HCT116 (cell line): ENCODE measurements around the gene NT5C3B.

Source experiments
- CTCF ChIP-seq, 3 experiments: fragments of 200-600 bp in 1 of 3; sonication (generic) in 1 of 3; IDR thresholded peaks in 2 of 3; conservative IDR thresholded peaks in 1 of 3; 2 replicates each; pipeline ENCODE4 v1.5.1; 2012 to 2017; ENCODE audit warnings: low read depth in 2 of 3, low read length in 2 of 3, antibody characterized with exemption in 1 of 3, borderline replicate concordance in 1 of 3, control low read depth in 1 of 3, mild to moderate bottlenecking in 1 of 3, mixed read lengths in 1 of 3, mixed run types in 1 of 3, moderate library complexity in 1 of 3; ENCODE audit not compliant: insufficient read depth in 1 of 3
- ELF1 ChIP-seq: IDR thresholded peaks from 2 replicates; pipeline ENCODE4 v1.6.1; 2012; ENCODE audit warnings: low read depth, borderline replicate concordance
- EZH2 ChIP-seq: fragments of 200-600 bp; sonication (generic); IDR thresholded peaks from 2 replicates; pipeline ENCODE4 v1.6.1; 2017; ENCODE audit warnings: antibody characterized with exemption, mixed run types
- EZH2phosphoT487 ChIP-seq: fragments of 200-600 bp; IDR thresholded peaks from 2 replicates; pipeline ENCODE4 v1.6.1; 2018; ENCODE audit warnings: antibody characterized with exemption, borderline replicate concordance
- JUND ChIP-seq: IDR thresholded peaks from 2 replicates; pipeline ENCODE4 v1.6.1; 2012
- POLR2A ChIP-seq: IDR thresholded peaks from 2 replicates; pipeline ENCODE4 v1.7.0; 2011; ENCODE audit warnings: borderline replicate concordance; ENCODE audit not compliant: insufficient read depth, insufficient read length; ENCODE audit errors: extremely low read depth
- POLR2AphosphoS5 ChIP-seq: IDR thresholded peaks from 2 replicates; pipeline ENCODE4 v1.6.1; 2011; ENCODE audit warnings: mild to moderate bottlenecking, low read depth, low read length, moderate library complexity
- RAD21 ChIP-seq: IDR thresholded peaks from 2 replicates; pipeline ENCODE4 v1.6.1; 2012; ENCODE audit warnings: low read depth, mild to moderate bottlenecking
- REST ChIP-seq: IDR thresholded peaks from 2 replicates; pipeline ENCODE4 v1.6.1; 2012; ENCODE audit warnings: low read depth
- TCF7L2 ChIP-seq: IDR thresholded peaks from 2 replicates; pipeline ENCODE4 v1.7.0; 2011; ENCODE audit warnings: borderline replicate concordance, inconsistent platforms; ENCODE audit not compliant: insufficient read depth, insufficient read length; ENCODE audit errors: extremely low read depth
- ZBTB33 ChIP-seq: IDR thresholded peaks from 2 replicates; pipeline ENCODE4 v1.6.1; 2011; ENCODE audit warnings: mild to moderate bottlenecking, low read length, moderate library complexity; ENCODE audit not compliant: insufficient replicate concordance; ENCODE audit errors: extremely low read depth

- TF ChIP-seq POLR2A (peak; percentile 45), CTCF (IDR thresholded peaks at IDR 0.05 in 2 of 3, conservative IDR thresholded peaks at IDR 0.05 in 1 of 3; ENCODE audit: borderline replicate concordance in 1 of 3, insufficient read depth in 1 of 3, low read depth in 2 of 3, low read length in 2 of 3) (peak in 2 of 3 experiments; percentile 71 to 75; a peak in 5 of 6 replicates), TCF7L2 (no peak), JUND (no peak), ELF1 (no peak), EZH2phosphoT487 (no peak), POLR2AphosphoS5 (peak; percentile 89), EZH2 (no peak), RAD21 (peak; percentile 46; the same call in 1 of the 2 replicates), ZBTB33 (no peak), REST (no peak)
These were observed 49.6 kb downstream of the NT5C3B start, which contains the start of gene JUP for GRCh38 chr17:41786227-41787020.
